Colonic mucosa (tissue), 4 donors: ENCODE measurements around the gene TMA7. TPM values are rescaled to one million over a fixed set of nuclear protein-coding genes. Genes with fewer than 3 reads are reported as not detected.

Experiments
- DNase-seq: peaks from one replicate; pipeline ENCODE4 v3.0.0-alpha.2; 2020
- H3K27ac ChIP-seq: fragments of 200-600 bp; one replicate; pipeline ENCODE4 v1.8.0; 2021
- H3K27me3 ChIP-seq: fragments of 200-600 bp; one replicate; pipeline ENCODE4 v1.8.0; 2021
- H3K36me3 ChIP-seq: fragments of 200-600 bp; one replicate; pipeline ENCODE4 v1.8.0; 2021
- H3K4me1 ChIP-seq: fragments of 200-600 bp; one replicate; pipeline ENCODE4 v1.8.0; 2021; ENCODE audit warnings: mild to moderate bottlenecking
- H3K4me3 ChIP-seq: fragments of 200-600 bp; one replicate; pipeline ENCODE4 v1.8.0; 2021
- H3K9ac ChIP-seq, 2 donors: one replicate each; pipeline ENCODE4 v1.7.0; 2013; ENCODE audit warnings: control low read depth in 2 of 2, low read depth in 2 of 2, low read length in 2 of 2
- H3K9me3 ChIP-seq: fragments of 200-600 bp; one replicate; pipeline ENCODE4 v1.8.0; 2021
- intact Hi-C: fragments of 100-400 bp; cut with DNase I; formaldehyde crosslinking; loops from one replicate; pipeline ENCODE4 v1.14.1; 2022
- total RNA-seq, 2 donors: library from RNA; stranded (reverse); fragmentation: NEBNext Ultra II Directional in 1 of 2; extraction: Animal tissue kit (Norgen Biotek cat#: 25700) in 1 of 2; gene quantifications; one replicate each; pipeline ENCODE4 v1.2.1, GENCODE V29; 2021
- TF ChIP-seq, protein P1 (sequence below): fragments of 200-600 bp; IDR thresholded peaks from one replicate; pipeline ENCODE4 v1.8.0; 2022; ENCODE audit warnings: antibody characterized with exemption, mild to moderate bottlenecking
- donor health status: healthy.
- donor health status: DM: no; HTN: no; CAD: no.
- donor health status: DM: no; HTN: no; CAD: no.

Gene TMA7
- total RNA-seq, 2 donors from 2014 or later = 185 to 259 TPM

DNA sequence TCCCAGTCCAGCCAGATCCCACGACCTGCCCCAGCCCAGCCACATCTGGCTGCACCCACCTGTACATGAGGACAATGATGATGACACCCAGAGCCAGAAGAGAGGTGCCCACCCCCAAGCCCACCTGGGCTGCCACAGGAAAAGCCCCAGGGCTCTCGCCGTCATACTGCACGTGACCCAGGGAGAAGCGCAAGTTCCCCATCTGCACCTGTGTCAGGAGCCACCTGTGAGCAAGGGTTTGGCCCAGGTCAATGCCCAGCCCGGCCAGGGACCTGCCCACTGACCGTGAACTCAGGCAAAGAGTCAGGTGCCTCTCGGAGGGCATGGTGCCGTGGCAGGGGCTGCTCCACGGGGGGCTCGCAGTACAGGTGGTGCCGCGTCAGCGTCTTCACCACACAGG is 26.4 kb upstream of the TMA7 start:
- DNase-seq = no peak
- Histone ChIP-seq H3K36me3 (peaks cover 14% of the 10 kb centered on the region), H3K4me1 (no peaks in the 10 kb centered on the region), H3K9me3 (no peaks in the 10 kb centered on the region), H3K9ac (no peak overlapping the region), H3K4me3 (no peak overlapping the region), H3K27me3 (no peaks in the 10 kb centered on the region), H3K27ac (no peak overlapping the region)
- intact Hi-C loops = no loop called here
- TF ChIP-seq, protein P1, sequence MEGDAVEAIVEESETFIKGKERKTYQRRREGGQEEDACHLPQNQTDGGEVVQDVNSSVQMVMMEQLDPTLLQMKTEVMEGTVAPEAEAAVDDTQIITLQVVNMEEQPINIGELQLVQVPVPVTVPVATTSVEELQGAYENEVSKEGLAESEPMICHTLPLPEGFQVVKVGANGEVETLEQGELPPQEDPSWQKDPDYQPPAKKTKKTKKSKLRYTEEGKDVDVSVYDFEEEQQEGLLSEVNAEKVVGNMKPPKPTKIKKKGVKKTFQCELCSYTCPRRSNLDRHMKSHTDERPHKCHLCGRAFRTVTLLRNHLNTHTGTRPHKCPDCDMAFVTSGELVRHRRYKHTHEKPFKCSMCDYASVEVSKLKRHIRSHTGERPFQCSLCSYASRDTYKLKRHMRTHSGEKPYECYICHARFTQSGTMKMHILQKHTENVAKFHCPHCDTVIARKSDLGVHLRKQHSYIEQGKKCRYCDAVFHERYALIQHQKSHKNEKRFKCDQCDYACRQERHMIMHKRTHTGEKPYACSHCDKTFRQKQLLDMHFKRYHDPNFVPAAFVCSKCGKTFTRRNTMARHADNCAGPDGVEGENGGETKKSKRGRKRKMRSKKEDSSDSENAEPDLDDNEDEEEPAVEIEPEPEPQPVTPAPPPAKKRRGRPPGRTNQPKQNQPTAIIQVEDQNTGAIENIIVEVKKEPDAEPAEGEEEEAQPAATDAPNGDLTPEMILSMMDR = no peak

DNA sequence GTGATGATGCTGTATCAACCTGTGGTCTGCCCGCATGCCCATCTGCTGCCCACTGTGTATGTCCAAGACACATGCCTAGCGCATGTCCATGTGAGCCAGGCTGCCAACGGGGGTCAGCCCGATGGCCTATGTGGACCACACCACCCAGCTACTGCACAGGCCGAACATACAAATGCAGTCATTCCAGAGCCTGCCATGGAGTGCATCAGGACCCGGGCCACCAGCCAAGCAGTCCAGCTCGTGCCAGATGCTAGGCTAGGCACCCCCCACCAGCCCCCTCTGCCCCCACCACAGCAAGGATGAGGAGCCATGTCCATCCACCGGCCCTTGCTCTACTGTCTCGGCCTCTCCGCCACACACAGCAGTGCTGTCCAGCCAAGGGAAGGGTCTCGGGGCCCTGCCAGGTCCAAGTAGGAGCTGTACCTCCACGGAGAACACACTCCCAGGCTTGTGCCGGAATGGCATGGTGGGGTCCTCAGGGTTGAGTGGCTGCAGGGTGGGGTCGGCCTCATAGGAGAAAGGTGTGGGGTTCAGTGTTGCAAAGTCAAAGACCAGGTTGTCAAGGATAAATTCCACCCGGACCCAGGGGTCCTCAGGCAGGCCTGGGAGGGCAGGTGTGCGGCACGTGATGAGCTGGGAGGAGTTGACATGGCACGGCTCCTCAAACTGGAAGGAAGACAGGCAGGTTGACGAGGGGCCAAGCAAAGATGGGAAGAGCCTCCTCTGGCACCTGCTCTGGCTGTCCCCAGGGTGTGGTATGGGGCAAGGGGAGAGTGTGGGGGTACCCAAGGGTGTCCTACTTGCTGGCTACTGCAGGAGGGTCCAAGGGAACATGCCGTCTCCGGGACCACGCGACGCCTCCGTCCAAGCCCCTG is 25.4 kb upstream of the TMA7 start:
- intact Hi-C loops = no loop called here
- Histone ChIP-seq H3K27ac (no peak overlapping the region), H3K4me3 (no peak overlapping the region), H3K36me3 (peaks cover 14% of the 10 kb centered on the region), H3K27me3 (no peaks in the 10 kb centered on the region), H3K9me3 (no peaks in the 10 kb centered on the region), H3K9ac (no peak overlapping the region), H3K4me1 (no peaks in the 10 kb centered on the region)
- no peak for DNase-seq
- TF ChIP-seq, protein P1 = no peak

DNA sequence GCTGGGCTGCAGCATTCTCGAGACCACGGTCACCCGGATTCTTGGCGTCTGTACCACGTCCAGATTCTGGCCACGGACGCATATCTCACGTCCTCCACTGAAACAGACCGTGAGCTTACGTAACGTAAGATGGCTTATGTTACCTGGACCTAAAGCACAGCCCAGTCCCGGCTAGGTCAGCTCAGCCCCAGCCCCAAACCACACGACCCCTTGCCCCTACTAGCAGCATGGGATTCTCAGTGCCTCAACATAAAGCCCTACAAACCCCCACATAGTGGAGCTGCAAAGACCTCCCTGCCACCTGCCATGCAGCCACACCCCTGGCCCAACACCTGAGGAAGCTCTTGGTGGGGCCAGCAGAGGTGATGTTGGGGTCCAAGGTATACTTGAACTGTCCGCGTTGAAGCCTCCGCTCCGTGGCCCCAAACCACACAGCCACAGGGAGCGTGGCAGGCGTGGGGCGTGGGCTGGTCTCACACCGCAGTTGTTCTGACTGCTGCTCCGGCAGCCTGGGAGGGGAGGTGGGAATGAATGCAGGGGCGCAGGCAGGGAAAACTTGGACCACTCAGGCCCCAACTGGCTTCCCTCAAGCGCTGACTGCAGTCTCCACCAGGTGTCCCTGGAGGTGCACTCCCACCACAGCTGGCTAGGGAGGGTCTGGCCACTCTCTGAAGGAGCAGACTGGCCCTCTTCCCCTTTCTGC is 24.7 kb upstream of the TMA7 start:
- peaks cover 14% of the 10 kb centered on the region for H3K36me3 ChIP-seq
- no peak for DNase-seq
- H3K9ac ChIP-seq = no peak overlapping the region
- no peaks in the 10 kb centered on the region for H3K4me1 ChIP-seq
- no peaks in the 10 kb centered on the region for H3K27me3 ChIP-seq
- no peak overlapping the region for H3K27ac ChIP-seq
- TF ChIP-seq, protein P1 = no peak
- H3K4me3 ChIP-seq = no peak overlapping the region
- intact Hi-C loops = no loop called here
- no peaks in the 10 kb centered on the region for H3K9me3 ChIP-seq

DNA sequence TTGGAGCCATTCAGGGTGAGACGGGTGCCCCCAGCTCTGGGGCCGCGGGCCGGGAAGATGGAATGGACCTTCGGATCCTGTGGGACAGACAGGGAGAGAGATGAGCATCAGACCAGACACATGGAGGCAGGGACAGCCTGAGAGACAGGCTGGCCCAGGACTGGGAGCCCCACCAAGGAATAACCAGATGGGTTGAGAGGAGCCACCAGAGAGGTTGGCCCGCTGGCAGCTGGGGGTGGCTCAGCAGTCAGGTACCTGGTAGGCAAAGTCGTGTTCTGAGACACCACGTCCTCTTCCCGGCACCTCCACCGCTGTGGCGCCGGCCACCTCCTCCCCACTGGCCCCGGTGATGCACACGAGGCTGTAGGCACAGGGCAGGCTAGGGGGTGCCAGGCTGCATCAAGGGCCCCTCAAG is 24.0 kb upstream of the TMA7 start:
- DNase-seq = no peak
- Histone ChIP-seq H3K4me1 (no peaks in the 10 kb centered on the region), H3K9ac (no peak overlapping the region), H3K4me3 (no peak overlapping the region), H3K36me3 (peaks cover 14% of the 10 kb centered on the region), H3K9me3 (no peaks in the 10 kb centered on the region), H3K27ac (no peak overlapping the region), H3K27me3 (no peaks in the 10 kb centered on the region)
- TF ChIP-seq, protein P1 = no peak
- intact Hi-C loops = no loop called here

DNA sequence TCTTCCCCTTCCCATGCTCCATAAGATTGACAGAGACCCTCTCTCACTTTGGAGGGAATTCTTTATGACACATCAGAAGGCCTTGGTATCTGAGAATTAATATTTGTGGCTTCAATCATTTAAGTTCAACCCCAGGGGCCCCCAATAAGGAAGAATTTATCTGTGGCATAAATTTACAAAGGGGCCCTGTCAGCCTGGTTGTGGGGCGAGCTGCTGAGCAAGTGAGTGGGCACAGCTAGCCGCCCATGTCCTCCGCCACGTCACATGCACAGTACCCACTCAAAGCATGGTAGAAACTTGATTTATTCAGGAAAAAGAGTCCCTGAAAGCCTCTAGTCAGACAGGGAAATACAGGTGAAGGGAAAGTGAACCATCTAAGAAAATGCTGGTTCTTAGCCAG is 23.5 kb upstream of the TMA7 start:
- Histone ChIP-seq H3K4me3 (no peak overlapping the region), H3K4me1 (no peaks in the 10 kb centered on the region), H3K9ac (no peak overlapping the region), H3K9me3 (no peaks in the 10 kb centered on the region), H3K27me3 (no peaks in the 10 kb centered on the region), H3K36me3 (peaks cover 13% of the 10 kb centered on the region), H3K27ac (no peak overlapping the region)
- intact Hi-C loops = no loop called here
- TF ChIP-seq, protein P1 = no peak
- DNase-seq = no peak
